Left renal cortex interstitium (tissue), 4 donors: Measurements from ENCODE around the gene MYO10. TPM values are rescaled to one million over a fixed set of nuclear protein-coding genes. Genes with fewer than 3 reads are reported as not detected.

Source experiments
- DNase-seq, 4 donors: peaks; one replicate each; pipeline ENCODE4 v3.0.0-alpha.2; 2013; ENCODE audit warnings: low read depth in 4 of 4, low spot score in 2 of 4, missing footprints in 1 of 4
- polyA plus RNA-seq, 4 donors: library from polyadenylated mRNA; unstranded; fragments of 120-200 nt; gene quantifications; one replicate each; pipeline ENCODE4 v1.2.1, GENCODE V29; 2013; ENCODE audit not compliant: insufficient read length in 4 of 4

Gene MYO10
- polyA plus RNA-seq, 4 donors, result 36.5 to 45.4 (median 42.2) TPM

DNA sequence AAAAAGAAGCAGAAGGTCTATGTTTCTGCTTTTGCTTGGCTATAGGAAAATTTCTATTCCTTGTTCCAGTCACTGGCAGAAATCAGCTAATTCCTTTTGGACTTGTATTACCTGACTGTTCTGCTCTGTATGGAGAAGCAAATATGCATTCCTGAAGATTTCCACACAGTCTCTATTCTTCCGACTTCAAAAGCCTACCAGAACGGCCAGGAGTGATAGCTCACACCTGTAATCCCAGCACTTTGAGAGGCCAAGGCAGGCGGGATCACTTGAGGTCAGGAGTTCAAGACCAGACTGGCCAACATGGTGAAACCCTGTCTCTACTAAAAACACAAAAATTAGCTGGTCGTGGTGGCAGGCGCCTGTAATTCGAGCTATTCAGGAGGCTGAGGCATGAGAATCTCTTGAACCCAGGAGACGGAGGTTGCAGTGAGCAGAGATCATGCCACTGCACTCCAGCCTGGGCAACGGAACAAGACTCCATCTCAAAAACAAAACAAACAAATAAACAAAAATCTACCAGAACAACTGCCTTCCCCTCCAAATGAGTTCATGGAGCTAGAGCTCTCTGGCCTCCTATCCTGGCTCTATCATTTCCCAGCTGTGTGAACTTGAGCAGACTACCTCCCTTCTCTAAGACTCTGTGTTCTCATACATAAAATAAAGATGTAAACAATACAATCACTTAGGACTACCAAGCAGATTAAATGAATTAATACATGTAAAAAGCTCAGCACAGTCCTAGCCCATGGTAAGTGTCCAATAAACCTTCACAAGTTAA lies 17.0 kb downstream of the MYO10 start:
- DNase-seq, result no peak

DNA sequence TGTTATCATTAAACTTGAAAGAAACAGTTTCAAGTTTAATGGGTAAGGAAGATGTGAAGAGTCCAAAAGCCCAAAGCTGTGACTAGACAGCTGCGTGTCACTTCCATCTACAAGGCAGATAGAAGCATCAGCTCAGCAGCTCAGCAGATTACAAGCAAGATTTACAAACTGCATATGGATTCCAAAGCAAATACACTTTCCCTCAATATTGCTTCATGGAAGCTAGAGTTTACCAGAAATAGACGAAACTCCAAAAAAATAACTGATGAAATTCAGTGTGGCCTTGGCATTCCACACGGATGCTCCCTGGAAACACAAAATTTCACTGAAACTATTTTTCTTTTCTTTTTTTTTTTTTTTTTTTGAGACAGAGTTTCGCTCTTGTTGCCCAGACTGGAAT lies 17.9 kb downstream of the MYO10 start:
- no peak for DNase-seq

DNA sequence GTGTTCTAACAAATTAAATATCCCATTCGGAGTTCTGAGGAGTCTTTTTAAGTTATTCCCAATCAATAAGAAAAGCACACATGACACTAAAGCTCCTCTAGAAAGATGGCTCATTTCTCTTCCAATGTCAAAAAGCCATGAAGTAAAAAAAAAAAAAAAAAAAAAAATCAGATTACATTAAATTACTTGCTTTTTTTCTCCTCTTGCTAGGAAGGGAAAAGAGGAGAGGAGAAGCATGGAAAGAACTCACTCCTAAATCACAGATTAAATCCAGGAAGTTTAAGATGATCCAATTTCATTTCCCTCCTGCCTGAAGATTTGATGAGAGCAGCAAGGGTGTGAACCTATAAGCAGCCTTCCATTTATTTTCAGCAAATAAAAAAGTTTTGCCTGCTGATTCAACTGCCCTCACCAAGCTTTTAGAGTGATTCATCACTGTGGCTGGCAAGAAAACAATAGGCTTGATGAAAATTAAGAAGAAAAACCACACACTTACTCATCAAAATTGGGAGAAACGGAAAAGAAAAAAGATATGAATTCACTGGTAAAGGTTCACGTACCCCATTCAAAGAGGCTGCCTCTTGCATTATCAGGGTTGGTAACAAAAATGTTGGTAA lies 19.7 kb downstream of the MYO10 start:
- no peak for DNase-seq

DNA sequence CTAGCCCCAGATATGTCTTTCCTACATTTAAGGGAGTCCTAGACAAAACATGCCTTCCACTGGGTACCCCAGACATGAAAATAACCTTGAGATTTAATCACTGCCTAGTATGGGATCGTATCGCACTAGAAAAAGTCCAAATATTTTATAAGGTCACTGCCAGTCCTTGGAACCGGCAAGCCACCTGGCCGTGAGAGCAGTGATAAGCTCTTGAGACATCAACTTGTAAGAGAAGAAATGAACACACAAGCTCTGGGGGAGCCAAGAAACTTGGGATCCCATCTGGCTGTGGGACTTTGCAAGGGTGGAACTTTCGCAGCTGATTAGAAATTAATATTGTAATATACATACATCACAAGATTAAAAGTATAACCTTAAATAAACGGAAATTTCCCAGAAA lies 21.5 kb downstream of the MYO10 start:
- DNase-seq, result no peak

DNA sequence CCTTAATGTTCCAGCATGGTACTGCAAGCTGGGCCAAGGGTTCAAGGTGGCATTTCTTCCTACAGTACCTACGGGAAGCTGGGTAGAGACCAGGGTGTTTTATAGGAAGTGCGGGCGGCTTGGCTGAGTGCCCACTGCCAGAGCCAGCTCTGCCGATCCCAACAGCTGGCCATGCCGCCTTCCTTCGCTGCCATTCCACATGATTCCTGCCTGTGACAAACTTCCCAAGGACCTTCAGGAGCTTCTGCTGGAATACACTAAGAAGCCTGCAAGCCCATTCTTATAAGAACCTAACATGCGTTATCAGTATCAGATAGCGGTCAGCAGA lies 22.0 kb downstream of the MYO10 start:
- no peak for DNase-seq

DNA sequence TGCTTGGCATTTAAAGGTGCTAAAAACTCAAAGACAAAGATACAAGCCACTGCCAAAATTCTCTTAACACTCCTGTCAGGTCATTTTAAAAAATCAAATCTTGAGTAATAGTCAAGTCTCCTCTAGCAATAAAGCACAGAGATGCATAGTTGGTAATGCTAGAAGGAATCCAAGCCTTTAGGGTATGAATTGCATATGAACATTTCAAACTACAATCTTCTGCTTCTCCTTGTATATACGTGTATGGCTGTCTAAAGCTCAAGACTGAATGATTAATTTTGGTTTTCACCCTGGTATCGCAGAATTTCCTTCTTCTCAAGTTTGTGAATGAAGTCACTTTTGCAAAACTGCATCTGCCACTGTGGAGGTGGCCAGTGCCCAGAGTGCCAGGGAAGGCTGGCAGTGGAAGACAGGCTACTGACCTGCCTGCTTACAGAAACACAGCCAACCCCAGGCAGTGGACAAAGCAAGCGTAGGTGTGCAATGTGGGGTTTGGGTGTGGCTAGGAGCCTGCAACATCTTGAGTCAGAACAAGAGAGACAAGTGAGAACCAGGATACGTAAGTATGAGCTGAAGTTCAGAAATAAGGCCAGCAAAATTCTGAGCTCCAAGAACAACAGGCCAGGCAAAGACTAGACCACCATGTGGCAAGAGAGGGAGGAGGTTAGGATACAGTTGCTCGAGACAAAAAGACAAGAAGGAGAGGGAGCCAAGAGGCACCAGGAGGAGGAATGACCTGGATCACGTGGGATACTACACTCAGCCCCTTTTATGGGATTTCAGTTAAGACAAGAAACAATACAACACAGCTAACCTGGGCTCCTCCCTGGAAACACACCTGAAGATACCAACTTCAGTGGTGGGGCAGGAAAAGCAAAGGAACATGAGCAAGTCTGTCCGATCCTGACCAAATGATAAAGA lies 22.6 kb downstream of the MYO10 start:
- DNase-seq, result no peak

DNA sequence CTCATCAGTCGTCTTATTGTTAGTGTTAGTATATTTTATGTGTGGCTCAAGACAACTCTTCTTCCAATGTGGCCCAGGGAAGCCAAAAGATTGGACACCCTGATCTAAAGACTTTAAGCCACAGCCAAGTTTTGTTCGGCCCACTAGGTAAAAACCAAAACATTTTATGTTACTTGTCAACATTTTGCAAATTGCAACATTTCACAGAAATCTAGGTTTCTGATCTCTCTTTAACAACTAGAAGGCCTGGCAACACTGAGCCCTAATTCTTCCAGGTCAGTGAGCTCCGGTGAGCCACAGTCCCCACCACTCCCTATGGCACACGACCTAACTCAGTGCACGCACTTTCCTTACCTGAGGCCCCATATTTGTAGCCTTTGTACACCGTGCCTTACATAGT lies 24.0 kb downstream of the MYO10 start:
- no peak for DNase-seq

DNA sequence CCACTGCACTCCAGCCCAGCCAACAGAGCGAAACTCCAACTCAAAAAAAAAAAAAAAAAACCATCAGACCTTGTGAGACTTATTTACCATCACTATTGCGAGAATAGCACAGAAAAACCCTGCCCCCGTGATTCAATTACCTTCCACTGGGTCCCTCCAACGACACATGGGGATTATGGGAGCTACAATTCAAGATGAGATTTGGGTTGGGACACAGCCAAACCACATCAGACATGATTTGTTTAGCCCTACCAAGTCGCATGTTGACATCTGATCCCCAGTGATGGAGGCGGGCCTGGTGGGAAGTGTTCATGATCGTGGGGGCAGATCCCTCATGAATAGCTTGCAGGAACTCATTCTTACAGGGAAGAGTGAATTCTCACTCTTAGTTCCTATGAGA lies 26.6 kb downstream of the MYO10 start:
- DNase-seq, result no peak

DNA sequence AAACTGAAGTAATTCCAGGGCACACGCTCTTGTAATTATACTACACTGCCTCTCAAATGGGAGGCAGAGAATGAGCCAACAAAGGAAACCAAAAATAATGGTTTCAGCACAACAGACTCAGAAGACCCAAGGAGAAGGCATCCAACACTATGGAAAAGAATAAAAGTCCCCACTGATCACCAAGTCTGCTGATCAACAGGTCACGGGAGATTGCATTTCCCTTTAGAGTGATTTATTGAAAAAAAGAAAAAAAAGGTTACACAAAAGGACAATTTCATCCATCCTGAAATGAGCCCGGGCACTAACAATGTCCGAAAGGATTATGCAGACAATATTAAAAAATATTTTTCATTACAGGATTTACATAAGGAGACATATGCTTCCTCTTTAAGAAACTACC lies 28.8 kb downstream of the MYO10 start:
- DNase-seq, result no peak

DNA sequence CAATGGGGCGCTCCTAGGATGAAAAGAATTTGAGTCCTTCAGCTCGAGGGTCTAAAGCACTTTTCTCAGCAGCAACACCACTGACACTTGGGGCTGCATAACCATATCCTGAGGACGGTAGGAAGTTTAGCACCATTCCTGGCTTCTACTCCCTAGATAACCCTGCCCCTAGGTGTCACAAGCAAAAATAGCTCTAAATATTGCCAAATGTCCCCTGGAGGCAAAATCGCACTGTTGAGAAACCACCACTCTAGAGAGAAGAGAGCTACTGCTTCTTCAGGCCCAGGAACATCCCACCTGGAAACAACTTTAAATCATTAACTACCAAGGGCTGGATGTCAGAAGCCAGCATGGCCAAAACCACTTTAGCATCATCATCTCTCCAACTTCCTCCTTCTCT lies 29.8 kb downstream of the MYO10 start:
- no peak for DNase-seq

DNA sequence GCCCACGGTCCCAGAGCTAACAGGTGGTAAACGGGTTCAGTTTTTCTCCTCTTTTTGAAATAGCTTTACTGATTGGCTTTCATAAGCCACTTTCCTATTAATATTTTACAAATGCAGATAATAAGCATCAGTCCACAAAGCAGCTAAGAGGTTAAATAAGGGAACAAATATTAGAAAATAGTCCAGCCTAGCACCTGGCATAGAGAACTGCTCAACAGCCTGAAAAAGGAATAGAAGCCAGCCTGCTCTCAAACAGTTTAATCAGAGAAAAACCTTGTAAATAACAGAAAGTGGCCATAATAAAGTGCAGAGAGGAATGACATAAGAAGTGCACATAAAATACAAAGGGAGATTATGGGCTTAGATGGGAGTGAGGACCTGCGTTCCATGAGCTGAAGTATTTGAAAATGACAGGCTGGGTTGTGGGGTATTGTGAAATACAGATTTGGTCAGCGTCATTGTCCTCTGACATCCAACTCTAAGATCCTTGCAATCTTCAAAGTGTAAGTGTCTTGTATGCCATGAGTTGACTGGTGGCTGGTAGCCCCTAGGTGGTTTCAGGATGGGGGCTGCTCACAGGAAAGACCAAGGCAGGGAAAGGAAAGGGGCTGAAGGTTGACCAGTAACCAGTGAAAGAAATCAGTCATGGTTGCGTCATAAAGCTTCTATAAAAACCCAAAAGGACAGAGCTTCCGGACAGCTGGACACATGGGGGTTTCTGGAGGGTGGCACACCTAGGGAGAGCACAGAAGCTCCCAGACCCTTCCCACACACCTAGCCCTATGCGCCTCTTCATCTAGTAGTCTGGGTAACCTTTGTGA lies 32.4 kb downstream of the MYO10 start:
- no peak for DNase-seq

DNA sequence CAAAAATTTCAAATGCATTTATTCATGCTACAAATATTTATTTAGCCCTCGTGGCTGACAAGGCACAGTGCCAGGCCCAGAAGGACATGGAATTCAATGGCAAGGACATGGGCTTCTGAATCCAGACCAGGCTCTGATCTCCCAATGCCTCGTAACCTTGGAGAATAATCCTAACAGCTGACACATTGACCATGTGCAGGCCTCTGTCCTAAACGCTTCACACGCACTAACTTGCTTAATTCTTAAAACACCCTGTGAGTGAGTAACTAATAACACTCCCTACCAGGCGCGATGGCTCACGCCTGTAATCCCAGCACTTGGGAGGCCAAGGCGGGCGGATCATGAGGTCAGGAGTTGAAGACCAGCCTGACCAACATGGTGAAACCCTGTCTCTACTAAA lies 33.2 kb downstream of the MYO10 start:
- DNase-seq, result no peak

DNA sequence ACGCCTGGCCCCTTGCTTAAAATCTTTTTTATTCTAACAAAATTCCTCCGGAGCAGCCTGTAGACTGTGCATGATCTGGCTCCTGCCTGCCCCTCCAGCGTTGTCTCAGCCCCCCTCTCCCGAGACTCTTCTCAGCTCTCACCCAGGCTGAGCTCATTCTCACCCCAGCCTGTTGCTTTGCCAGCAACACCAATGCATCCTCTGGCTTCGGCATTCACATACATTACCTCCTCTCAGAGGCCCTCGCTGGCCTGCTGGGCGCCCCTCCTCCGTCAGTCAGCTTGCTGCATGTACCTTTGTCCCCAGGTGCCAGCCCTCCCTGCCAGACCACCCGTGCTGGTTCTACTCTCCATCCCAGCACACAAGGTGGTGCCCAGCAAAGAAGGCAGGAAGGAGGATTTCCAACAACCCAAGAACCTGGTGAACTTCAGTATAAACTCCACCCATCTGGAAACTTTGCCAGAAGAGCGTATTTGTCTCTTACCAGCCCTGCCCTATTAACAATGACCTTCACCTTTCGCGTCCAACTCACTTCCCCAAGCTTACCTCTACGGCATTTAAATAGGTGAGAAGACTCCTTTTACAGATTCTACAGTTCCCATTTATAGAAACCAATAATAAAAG lies 35.0 kb downstream of the MYO10 start:
- no peak for DNase-seq

DNA sequence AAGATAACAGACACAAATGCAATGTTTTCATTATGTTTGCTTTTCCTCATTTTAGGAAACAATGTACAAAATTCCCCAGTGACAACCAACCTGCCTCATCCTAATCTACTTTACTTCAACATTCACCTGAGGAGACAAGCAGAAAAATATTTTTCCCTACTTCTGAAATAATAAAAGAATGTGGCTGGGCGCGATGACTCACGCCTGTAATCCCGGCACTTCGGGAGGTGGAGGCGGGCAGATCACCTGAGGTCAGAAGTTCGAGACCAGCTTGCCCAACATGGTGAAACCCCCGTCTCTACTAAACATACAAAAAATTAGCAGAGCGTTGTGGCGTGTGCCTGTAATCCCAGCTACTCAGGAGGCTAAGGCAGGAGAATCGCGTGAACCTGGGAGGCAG lies 36.9 kb downstream of the MYO10 start:
- DNase-seq, result no peak

DNA sequence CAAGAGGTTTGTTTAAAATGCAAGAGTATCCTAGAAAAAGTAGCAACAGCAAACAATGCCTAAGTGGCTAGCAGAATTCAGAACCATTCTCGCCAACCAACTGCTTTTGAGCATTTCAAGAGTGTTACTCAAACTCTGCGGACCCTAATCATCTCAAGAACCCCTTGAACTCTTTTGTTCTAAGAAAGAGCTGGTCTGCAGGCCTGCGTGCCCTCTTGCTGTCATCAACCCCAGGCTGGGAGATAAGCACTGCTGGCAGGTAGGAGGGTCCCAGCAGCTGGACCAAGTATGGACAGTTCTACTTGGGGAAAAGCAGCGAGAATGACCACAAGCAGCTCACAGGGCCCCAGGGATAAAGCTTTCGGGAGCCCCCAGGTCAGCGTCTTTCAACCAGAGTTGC lies 38.3 kb downstream of the MYO10 start:
- DNase-seq, result no peak

DNA sequence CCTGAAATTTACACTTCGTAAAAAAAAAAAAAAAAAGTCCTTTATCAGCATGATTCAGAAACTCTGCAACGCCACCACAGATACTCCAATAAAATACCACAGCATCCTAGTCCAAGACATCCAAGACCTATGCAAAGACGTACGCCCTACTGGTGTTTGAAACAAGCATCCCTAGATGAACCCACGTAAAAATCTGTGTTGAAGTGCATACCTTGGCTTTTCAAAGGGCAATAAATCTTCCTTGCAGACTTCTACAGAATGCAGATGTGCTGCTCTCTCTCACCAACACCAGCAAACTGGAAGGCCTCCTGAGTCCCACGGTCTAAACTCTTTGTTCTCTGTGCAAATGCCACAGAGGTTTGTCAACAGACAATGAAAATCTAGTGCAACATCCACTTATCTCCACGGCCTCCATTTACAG lies 38.8 kb downstream of the MYO10 start:
- DNase-seq, result no peak

DNA sequence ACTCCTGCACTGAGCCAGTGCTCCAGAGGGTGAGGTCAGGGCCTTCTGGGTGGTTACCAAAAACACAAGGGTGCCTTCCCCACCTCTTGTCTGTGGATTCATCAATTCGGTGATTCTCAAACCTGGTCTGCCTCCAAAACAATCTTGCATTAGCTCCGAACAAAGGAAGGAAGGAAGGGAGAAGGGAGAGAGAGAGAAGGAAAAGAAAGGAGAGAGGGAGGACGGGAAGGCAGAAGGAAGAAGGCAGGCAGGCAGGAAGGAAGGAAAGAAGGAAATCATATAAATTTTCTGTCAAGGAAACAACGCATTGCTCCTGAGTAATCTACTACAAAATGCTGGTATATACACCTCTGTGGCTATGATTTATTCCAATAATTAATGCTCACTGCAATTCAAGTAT lies 39.3 kb downstream of the MYO10 start:
- no peak for DNase-seq

DNA sequence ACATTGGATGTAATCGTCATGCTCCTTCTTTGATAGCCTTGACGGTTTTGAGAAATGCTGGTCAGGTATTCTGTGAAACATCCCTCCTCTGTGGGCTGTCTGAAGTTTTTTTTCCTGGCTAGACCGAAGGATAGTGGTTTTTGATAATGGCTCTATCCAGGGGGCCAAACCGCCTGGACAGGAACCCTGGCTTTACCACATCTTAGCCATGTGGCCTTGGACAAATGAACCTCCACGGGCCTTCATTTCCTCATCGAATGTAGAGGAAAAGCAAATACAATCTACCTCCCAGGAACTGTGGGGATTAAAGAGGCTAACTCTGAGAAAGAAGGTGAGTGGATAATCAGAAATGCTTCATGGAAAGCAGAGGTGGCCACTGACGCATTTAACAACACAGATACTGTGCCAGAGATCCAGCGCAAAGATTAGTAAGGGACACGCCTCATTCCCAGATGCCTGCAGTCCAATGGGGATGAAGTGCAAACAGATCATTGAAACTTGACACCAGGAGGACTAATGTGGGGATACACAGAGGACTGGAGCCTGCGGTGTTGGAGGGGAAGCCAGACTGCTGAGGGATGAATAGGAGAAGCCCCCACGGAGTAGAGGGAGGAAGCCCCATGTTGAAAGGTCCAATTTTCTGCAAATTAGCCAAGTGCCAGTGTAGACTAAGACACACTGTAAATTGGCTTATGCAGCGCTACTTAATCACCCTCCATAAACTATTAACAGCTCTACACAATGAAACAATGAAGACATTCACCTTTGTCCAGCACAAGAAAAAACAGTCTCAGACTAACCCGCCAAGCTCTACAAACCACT lies 41.6 kb downstream of the MYO10 start:
- no peak for DNase-seq

DNA sequence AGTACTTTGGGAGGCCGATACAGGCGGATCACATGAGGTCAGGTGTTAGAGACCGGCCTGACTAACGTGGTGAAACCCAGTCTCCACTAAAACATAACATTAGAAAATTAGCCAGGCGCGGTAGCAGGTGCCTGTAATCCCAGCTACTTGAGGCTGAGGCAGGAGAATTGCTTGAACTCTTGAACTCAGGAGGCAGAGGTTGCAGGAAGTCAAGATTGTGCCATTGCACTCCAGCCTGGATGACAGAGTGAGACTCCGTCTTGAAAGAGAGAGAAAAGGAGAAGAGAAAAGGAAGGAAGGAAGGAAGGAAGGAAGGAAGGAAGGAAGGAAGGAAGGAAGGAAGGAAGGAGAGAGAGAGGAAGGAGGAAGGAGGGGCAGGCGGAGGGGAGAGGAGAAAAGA lies 45.1 kb downstream of the MYO10 start:
- DNase-seq, result no peak
